Thoracic aorta (tissue), 2 donors: ENCODE results near the gene CORIN. TPM values are rescaled to one million over a fixed set of nuclear protein-coding genes. Genes with fewer than 3 reads are reported as not detected.

Experiments
- ATAC-seq: fragments of 150-250 bp; one replicate; pipeline ENCODE4 v1.8.0; 2017; ENCODE audit warnings: low read depth; ENCODE audit not compliant: insufficient number of reproducible peaks, low FRiP score
- DNase-seq: peaks from one replicate; pipeline ENCODE4 v3.0.0-alpha.2; 2020; ENCODE audit warnings: low spot score
- H3K27ac ChIP-seq, 2 donors: fragments of 200-600 bp; sonication (generic); 1 replicate in 1 of 2; 2 replicates in 1 of 2; pipeline ENCODE4 v1.5.1; 2016; ENCODE audit warnings: mild to moderate bottlenecking in 2 of 2, moderate library complexity in 2 of 2
- H3K27me3 ChIP-seq: fragments of 200-600 bp; sonication (generic); replicated peaks from 2 replicates; pipeline ENCODE4 v1.6.0; 2016; ENCODE audit warnings: mild to moderate bottlenecking; ENCODE audit not compliant: insufficient read depth
- H3K36me3 ChIP-seq: fragments of 200-600 bp; sonication (generic); one replicate; pipeline ENCODE4 v1.5.1; 2016
- H3K4me1 ChIP-seq, 2 donors: fragments of 200-600 bp; sonication (generic); 1 replicate in 1 of 2; 2 replicates in 1 of 2; pipeline versions ENCODE4 v1.5.1 to v1.6.0; 2016; ENCODE audit warnings: low read depth in 2 of 2, mild to moderate bottlenecking in 1 of 2; ENCODE audit not compliant: control insufficient read depth in 1 of 2
- H3K4me3 ChIP-seq: fragments of 200-600 bp; sonication (generic); 2 replicates; pipeline ENCODE4 v1.5.1; 2016; ENCODE audit warnings: mild to moderate bottlenecking
- H3K9me3 ChIP-seq: fragments of 200-600 bp; sonication (generic); 2 replicates; pipeline ENCODE4 v1.5.1; 2016
- CTCF ChIP-seq: fragments of 200-600 bp; sonication (generic); IDR thresholded peaks from one replicate; pipeline ENCODE4 v1.5.1; 2019; ENCODE audit warnings: antibody characterized with exemption
- total RNA-seq, 2 donors: library from RNA; depleted of rRNA; stranded (reverse); fragments of >200 nt; gene quantifications; one replicate each; pipeline versions ENCODE4 v1.1.0 to v1.2.3, GENCODE V29; 2016

Gene CORIN
- total RNA-seq, 2 donors from 2014 or later, result 0.63 to 1.9 TPM

GRCh38 chr4:47721485-47721884 is 116.4 kb downstream of the CORIN start:
- no peaks in the 10 kb centered on the region for H3K9me3 ChIP-seq
- ATAC-seq, result no peak

DNA sequence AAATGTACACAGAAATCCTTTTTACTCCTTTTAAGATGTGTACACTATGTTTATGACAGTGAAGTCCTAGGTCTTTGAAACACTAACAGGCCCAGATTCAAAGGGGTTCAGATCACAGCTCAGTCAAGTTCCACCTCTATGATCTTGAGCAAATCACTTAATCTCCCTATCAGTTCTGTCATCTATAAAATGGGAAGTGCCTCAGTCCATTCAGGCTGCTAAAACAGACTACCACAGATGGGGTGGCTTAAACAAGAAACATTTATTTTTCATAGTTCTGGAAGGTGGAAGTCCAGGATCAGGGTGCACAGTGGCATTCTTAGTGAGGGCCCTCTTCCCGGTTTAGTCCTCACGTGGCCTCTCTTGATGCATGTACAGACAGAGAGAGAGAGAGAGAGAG is 117.1 kb downstream of the CORIN start:
- no peaks in the 10 kb centered on the region for H3K36me3 ChIP-seq
- DNase-seq (no peak), ATAC-seq (no peak)
- H3K27me3 ChIP-seq, result no peaks in the 10 kb centered on the region
- H3K4me1 ChIP-seq, result no peaks in the 10 kb centered on the region
- no peak for TF ChIP-seq CTCF
- H3K4me3 ChIP-seq, result no peak overlapping the region
- no peaks in the 10 kb centered on the region for H3K9me3 ChIP-seq
- no peak overlapping the region for H3K27ac ChIP-seq

More at GRCh38 chr4:47721485-47721884, 116.4 kb downstream of the CORIN start:
- Histone ChIP-seq H3K4me3 (no peak overlapping the region), H3K27ac (no peak overlapping the region), H3K36me3 (no peaks in the 10 kb centered on the region), H3K4me1 (no peaks in the 10 kb centered on the region), H3K27me3 (no peaks in the 10 kb centered on the region)
- DNase-seq, result no peak
- no peak for TF ChIP-seq CTCF

GRCh38 chr4:47719576-47719975 is 118.3 kb downstream of the CORIN start:
- no peaks in the 10 kb centered on the region for H3K9me3 ChIP-seq
- no peaks in the 10 kb centered on the region for H3K36me3 ChIP-seq
- no peaks in the 10 kb centered on the region for H3K27me3 ChIP-seq
- H3K4me3 ChIP-seq, result no peak overlapping the region
- ATAC-seq (no peak), DNase-seq (no peak)
- no peak overlapping the region for H3K27ac ChIP-seq
- TF ChIP-seq CTCF, result no peak
- H3K4me1 ChIP-seq, result no peaks in the 10 kb centered on the region

GRCh38 chr4:47718696-47719095 is 119.2 kb downstream of the CORIN start:
- TF ChIP-seq CTCF, result no peak
- ATAC-seq, result no peak
- no peaks in the 10 kb centered on the region for H3K4me1 ChIP-seq
- H3K36me3 ChIP-seq, result no peaks in the 10 kb centered on the region
- no peak overlapping the region for H3K27ac ChIP-seq
- no peaks in the 10 kb centered on the region for H3K9me3 ChIP-seq
- no peaks in the 10 kb centered on the region for H3K27me3 ChIP-seq
- DNase-seq, result no peak
- H3K4me3 ChIP-seq, result no peak overlapping the region

DNA sequence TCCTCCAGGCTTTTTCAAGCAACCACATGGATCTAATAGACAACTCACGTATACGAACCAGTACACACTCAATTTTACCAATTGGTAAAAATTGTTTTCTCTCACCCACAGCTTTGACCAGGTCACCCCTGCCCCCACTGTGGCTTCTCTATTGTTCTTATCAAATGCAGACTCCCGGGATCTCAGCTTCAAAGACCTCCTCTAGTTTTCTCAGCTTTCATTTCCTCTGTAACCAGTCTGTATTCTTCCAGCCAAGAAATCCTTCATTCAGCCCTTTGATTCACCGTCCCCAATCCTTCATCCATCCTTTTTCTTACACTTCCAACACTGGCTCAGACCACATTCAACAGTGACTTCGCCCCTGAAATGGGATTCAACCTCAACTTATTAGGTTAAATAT is 120.7 kb downstream of the CORIN start:
- no peak for DNase-seq
- ATAC-seq, result no peak
- Histone ChIP-seq H3K9me3 (no peaks in the 10 kb centered on the region), H3K27me3 (no peaks in the 10 kb centered on the region), H3K4me1 (no peaks in the 10 kb centered on the region), H3K27ac (no peak overlapping the region), H3K36me3 (no peaks in the 10 kb centered on the region), H3K4me3 (no peak overlapping the region)
- TF ChIP-seq CTCF, result no peak
